NOMO-1 treated with DMSO at 0.1 percent for 48 hours (cell line): ENCODE measurements around the gene AS3MT.
A peak's percentile ranks its signal among the peaks of the same experiment; 100 is the strongest.
"Not testable (repeated sequence)": the region's sequence is repeated elsewhere in the genome, so short reads cannot be mapped to it uniquely, and the experiment has no call there.

Experiments
- DNase-seq: peaks from one replicate; lab custom pipeline; 2025; ENCODE audit not compliant: unreplicated experiment; lab: John Stamatoyannopoulos, UW

The AS3MT gene

GRCh38 chr10:102855731-102856436 is 13.4 kb upstream of the AS3MT start:
- DNase-seq: not testable (repeated sequence)

GRCh38 chr10:102856758-102857424 is 12.4 kb upstream of the AS3MT start:
- no peak for DNase-seq

DNA sequence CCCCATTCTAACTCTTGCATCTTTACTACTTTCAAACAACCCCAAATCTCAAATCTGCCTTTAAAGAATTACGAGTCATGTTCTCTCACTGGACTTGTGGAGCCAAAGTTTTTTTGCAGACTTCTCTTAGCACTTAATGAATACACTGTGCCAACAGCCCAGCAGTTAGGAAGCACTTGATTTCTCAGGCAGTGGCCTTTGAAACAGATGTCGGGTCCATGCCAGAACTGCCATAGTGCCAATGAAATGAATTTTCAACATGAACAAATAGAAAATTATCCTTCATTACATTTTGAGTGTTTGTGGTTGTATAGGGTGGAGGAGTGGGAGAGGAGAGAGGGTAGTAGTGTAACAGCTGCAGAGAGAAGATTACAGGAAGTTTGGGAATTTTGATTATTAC is 9.4 kb upstream of the AS3MT start:
- no peak for DNase-seq

DNA sequence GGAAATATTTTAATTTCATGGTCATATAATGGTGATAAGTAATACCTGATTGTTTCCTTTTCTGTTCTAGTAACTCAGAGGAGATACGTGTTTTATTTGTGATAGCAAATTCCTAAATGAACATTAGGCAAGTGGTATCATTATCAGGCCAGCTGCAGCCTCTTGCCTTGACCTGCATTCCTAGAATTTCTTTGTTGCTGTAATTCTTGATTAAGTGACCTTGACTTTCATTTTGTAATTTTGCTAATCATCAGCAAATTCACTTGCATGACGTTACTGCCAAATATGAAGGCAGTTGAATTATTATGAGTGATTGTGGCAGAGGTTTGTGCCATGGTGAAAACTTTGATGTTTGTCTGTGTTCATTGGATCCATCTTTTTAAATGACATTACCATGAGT is 5.6 kb upstream of the AS3MT start:
- DNase-seq: no peak

- DNase-seq: no peak
Observed at GRCh38 chr10:102865620-102866019, 3.6 kb upstream of the AS3MT start.

GRCh38 chr10:102868911-102869257 is 386 bp upstream of the AS3MT start:
- DNase-seq: no peak

- DNase-seq: no peak
Observed at GRCh38 chr10:102870221-102870620, 951 bp downstream of the AS3MT start.

GRCh38 chr10:102872163-102872562 is 2.9 kb downstream of the AS3MT start:
- no peak for DNase-seq

- no peak for DNase-seq
Observed at GRCh38 chr10:102876747-102877153, 7.5 kb downstream of the AS3MT start.

DNA sequence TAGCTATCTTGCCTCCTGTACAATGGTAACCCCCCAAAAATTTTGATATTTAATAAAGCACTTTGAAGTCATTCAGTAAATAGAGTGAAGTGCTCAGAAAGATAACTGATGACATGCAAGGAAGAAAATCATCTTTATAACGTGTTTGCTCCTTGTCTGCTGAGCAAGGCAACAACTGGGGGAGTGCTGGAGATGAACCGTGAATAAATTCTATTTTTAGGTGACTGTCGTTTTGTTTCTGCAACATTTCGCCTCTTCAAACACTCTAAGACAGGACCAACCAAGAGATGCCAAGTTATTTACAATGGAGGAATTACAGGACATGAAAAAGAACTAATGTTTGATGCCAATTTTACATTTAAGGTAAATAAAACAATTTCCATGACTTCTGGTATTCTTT is 9.4 kb downstream of the AS3MT start:
- no peak for DNase-seq

DNA sequence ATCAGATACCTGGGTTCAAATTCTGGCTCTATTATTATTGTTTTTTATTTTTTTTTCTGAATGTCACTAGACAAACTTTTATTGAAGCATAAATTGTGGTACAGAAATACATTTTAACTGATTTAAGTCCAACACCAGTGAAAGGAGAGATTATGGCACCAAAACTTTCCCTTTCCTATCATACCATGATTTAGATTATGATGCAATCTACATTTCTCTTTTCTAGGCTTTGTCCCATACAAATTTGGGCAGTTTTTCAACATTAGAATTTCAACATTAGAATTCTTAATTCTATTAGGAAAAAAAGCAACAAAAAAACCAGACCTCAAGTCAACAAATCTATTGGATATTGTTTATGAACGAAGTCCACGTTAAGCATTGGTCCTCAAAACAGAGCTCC is 11.0 kb downstream of the AS3MT start:
- DNase-seq: no peak

- no peak for DNase-seq
Observed at GRCh38 chr10:102888048-102888447, 18.8 kb downstream of the AS3MT start.

DNA sequence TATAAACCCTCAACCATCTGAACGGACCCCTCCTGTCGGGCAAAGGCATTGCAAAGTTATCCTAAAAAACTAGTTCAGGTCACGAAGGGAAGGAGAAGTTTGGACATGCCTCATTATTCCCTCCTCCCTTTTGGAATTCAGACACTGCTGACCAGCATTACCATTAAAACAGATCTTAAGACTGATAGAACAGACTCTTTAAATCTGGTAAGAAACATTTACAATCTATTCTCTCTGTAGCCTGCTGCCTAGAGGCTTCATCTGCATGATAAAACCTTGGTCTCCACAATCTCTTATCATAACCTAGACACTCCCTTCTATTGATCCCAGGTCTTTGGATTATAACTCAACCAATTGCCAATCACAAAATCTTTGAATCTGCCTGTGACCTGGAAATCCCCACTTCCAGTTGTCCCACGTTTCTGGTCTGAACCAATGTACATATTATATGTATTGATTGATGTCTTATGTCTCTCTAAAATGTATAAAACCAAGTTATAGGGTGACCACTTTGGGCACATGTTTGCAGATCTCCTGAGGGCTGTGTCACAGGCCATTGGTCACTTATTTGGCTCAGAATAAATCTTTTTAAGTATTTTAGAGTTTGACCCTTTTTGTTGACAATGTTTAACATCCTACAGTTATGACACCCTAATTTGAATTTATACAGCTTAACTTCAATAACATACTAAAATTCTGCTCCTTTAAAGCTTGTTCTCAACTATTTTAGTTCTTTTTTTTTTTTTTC is 25.4 kb downstream of the AS3MT start:
- no peak for DNase-seq

- DNase-seq: no peak
Observed at GRCh38 chr10:102900006-102900405, 30.7 kb downstream of the AS3MT start.

- no peak for DNase-seq
Observed at GRCh38 chr10:102904346-102904745, 35.1 kb downstream of the AS3MT start.

DNA sequence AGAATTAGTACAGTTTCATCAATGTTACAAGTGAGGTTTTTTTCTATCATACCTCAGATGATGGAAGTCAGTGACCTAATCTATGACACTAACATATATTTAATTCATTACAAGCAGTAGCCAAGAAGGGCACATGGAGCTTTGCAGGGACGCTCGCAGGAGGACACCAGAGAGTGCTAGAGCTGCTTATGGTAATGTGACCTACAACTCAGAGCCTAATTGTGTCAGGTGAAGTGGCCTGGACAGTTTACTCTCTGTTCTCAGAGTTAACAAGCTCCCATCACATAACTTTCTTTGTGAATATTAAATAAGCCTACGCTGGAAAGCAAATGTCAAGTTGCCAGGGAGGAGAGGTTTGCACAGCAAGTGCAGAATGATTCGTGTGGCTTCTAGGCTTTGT is 37.2 kb downstream of the AS3MT start:
- DNase-seq: no peak

DNA sequence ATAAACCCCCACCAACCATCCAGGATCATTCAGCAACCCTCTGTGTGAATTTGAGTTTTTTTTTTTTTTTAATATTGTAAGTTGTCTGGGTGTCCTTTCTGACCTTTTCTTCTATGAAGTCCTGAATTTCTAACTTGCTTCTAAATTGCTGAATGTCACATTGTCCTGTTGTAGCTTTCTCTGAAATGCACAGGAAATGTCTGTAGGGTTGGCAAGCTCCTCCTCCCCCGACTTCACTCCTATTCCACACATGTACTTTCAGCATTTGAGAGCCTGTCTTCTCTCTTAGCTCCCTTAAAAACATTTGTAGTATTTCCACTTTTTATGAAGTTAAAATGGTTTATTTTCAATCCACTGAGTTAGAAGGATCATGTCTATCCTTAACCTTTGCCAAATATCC is 45.5 kb downstream of the AS3MT start:
- DNase-seq: no peak

DNA sequence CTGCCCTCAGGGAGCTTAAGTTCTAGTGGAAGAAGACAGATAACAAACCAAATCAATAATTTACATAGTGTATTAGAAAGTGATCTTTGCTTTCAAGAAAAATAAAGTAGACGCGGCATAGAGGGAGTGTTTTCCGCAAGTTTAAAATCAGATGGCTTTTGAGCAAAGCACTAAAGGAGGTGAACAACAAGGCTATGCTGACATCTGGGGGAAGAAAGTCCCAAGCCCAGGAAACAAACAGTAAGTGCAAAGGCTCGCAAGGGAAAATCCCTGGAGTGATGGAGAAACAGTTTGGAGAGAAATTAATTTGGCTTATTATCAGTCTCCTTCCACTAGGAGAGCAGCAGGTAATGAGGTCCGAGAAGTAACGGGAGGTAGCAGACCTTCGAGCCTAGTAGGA is 46.9 kb downstream of the AS3MT start:
- no peak for DNase-seq

GRCh38 chr10:102917314-102917961 is 48.2 kb downstream of the AS3MT start:
- DNase-seq: peak; percentile 58

DNA sequence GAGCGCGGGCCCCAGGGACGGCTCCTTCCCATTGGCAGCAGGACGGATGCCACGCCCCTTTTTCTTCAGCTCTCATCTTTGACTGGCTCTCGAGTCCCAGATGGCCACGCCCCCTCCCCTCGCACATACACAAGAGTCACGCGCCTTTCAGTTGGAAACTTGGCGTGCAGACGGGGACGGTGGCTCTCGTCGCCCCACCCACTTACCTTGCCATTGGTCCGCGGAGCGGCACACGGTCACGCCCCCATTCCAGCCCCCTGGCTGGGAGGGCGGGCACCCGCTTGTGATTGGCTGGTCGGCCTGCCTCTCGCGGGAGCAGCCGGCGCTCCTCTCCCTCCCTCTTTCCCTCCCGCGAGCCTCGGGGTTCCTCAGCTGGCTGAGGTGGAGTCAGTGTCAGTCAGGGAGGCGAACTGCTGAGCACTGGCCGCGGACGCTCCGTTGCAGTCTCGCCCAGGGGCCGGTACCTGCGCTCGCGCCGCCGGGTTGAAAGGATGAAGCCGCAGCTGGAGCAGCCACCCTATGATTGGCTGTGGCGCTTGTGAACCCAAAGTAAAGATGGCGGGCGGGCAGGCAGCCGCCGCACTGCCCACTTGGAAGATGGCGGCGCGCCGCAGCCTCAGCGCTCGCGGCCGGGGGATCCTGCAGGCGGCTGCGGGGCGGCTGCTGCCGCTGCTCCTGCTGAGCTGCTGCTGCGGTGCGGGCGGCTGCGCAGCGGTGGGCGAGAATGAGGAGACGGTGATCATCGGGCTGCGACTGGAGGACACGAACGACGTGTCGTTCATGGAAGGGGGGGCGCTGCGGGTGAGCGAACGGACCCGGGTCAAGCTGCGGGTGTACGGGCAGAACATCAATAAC is 48.9 kb downstream of the AS3MT start, which contains the start of gene CNNM2:
Gene CNNM2 (plus strand): TSS at position 333 of the 855 bp plus-strand sequence. CDS start 187 bp downstream, at position 520.
- peak; percentile 100 for DNase-seq

DNA sequence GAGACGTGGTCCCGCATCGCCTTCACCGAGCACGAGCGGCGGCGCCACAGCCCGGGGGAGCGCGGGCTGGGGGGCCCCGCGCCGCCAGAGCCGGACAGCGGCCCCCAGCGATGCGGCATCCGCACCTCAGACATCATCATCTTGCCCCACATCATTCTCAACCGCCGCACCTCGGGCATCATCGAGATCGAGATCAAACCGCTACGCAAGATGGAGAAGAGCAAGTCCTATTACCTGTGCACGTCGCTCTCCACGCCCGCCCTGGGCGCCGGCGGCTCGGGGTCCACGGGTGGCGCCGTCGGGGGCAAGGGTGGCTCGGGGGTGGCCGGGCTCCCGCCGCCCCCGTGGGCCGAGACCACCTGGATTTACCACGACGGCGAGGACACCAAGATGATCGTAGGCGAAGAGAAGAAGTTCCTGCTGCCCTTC is 49.6 kb downstream of the AS3MT start:
- DNase-seq: no peak
